IPS-20b (cell line): ENCODE data around the gene RNF34.
"Not testable (repeated sequence)": the region's sequence is repeated elsewhere in the genome, so short reads cannot be mapped to it uniquely, and the experiment has no call there.

Source experiments
- H3K27ac ChIP-seq: one replicate; pipeline ENCODE4 v1.5.1; 2013; ENCODE audit warnings: low read length
- H3K27me3 ChIP-seq: 2 replicates; pipeline ENCODE4 v1.6.1; 2013; ENCODE audit warnings: mild to moderate bottlenecking, low read length, inconsistent platforms; ENCODE audit not compliant: insufficient read depth
- H3K36me3 ChIP-seq: 2 replicates; pipeline ENCODE4 v1.6.1; 2013; ENCODE audit warnings: low read depth, mild to moderate bottlenecking, inconsistent platforms, low read length, moderate library complexity; ENCODE audit not compliant: insufficient read depth
- H3K4me1 ChIP-seq: 2 replicates; pipeline ENCODE4 v1.6.1; 2013; ENCODE audit warnings: mild to moderate bottlenecking, control low read depth, inconsistent platforms, low read length, moderate library complexity; ENCODE audit not compliant: insufficient read depth
- H3K4me3 ChIP-seq: 2 replicates; pipeline ENCODE4 v1.5.1; 2013; ENCODE audit warnings: mild to moderate bottlenecking, low read length, inconsistent platforms
- H3K9ac ChIP-seq: 2 replicates; pipeline ENCODE4 v1.6.1; 2013; ENCODE audit warnings: low read depth, mild to moderate bottlenecking, inconsistent platforms, low read length, moderate library complexity
- H3K9me3 ChIP-seq: 2 replicates; pipeline ENCODE4 v1.6.1; 2013; ENCODE audit warnings: mild to moderate bottlenecking, low read depth, low read length, inconsistent platforms; ENCODE audit not compliant: insufficient read depth

RNF34 gene

DNA sequence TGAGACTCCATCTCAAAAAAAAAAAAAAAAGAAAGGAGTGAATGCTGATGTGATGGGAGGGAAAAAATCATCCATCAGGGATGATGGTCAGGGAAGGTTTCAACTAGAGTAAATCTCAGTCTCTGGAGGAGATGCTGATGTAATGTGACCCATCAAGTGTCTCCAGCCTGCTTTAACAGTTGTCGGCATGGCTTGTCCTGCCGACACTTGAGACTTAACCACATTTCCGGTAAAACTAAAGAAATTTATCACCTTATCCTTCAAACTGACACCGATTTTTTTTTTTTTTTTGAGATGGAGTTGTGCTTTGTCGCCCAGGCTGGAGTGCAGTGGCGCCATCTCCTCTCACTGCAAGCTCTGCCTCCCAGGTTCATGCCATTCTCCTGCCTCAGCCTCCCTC is 26.2 kb upstream of the RNF34 start:
- no peaks in the 10 kb centered on the region for H3K9me3 ChIP-seq
- no peak overlapping the region for H3K4me3 ChIP-seq
- no peaks in the 10 kb centered on the region for H3K4me1 ChIP-seq

DNA sequence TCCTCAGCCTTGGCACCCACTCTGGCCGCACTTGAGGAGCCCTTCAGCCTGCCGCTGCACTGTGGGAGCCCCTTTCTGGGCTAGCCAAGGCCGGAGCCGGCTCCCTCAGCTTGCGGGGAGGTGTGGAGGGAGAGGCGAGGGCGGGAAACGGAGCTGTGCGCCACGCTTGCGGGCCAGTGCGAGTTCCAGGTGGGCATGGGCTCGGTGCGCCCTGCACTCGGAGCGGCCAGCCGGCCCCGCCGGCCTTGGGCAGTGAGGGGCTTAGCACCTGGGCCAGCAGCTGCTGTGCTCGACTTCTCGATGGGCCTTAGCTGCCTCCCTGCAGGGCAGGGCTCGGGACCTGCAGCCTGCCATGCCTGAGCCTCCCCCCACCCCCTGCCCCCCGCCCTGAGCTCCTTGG is 25.6 kb upstream of the RNF34 start:
- H3K27ac ChIP-seq, H3K4me3 ChIP-seq, H3K36me3 ChIP-seq, H3K9me3 ChIP-seq, H3K9ac ChIP-seq, H3K27me3 ChIP-seq, H3K4me1 ChIP-seq: not testable (repeated sequence)

More for the DNA sequence above, 26.2 kb upstream of the RNF34 start:
- Histone ChIP-seq H3K27ac (no peak overlapping the region), H3K9ac (no peak overlapping the region), H3K27me3 (no peaks in the 10 kb centered on the region), H3K36me3 (no peaks in the 10 kb centered on the region)

DNA sequence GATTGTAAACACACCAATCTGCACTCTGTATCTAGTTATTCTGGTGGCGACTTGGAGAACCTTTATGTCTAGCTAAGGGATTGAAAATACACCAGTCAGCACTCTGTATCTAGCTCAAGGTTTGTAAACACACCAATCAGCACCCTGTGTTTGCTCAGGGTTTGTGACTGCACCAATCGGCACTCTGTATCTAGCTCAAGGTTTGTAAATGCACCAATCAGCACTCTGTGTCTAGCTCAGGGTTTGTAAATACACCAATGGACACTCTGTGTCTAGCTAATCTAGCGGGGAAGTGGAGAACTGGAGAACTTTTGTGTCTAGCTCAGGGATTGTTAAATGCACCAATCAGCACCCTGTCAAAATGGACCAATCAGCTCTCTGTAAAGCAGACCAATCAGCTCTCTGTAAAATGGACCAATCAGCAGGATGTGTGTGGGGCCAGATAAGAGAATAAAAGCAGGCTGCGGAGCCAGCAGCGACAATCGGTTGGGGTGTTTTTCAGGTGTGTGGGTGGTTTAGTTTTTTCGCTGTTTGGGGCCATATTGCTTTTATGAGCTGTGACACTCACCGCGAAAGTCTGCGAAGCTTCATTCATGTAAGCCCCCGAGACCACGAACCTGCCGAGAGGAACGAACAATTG is 24.9 kb upstream of the RNF34 start:
- H3K27me3 ChIP-seq, H3K27ac ChIP-seq, H3K9ac ChIP-seq, H3K9me3 ChIP-seq, H3K36me3 ChIP-seq, H3K4me1 ChIP-seq, H3K4me3 ChIP-seq: not testable (repeated sequence)

DNA sequence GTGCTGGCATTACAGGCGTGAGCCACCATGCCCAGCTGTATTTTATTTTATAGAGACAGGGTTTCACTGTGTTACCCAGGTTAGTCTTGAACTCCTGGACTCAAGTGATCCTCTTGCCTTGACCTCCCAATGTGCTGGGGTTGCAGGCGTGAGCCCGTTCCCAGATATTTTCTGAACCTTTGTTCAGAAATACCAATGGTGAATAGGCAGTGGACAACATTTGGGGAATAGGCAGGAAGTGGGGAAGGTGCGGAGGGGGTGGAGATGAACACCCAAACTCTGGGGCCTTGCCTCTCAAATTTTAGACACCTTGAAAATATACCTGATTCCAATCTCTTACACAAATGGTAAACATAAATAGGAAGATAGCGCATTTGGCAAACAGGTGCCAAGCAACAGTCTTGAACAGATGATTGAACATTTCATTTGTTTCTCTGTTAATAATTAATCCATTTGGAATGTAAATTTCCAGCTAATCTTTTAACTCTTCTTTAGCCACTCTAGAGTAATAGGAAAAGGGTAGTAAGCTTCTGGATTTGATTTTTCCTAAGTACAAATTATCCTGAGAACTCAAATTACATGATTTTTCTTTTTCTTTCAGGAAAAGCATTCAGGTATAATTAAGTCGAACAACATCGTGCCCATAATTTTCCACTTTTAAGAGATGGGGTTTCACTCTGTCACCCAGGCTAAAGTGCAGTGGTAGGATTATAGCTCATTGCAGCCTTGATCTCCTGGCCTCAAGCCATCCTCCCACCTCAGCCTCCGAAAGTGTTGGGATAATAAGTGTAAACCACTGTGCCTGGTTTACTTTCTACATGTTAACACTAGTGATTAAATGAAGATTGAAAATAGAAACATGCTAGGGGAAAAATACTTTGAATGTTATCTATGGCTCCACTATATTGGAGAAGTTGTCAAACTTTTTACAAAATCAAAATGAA is 22.9 kb upstream of the RNF34 start:
- Histone ChIP-seq H3K27me3 (no peaks in the 10 kb centered on the region), H3K4me3 (no peak overlapping the region), H3K9me3 (no peaks in the 10 kb centered on the region), H3K4me1 (no peaks in the 10 kb centered on the region), H3K9ac (no peak overlapping the region), H3K36me3 (no peaks in the 10 kb centered on the region), H3K27ac (no peak overlapping the region)

DNA sequence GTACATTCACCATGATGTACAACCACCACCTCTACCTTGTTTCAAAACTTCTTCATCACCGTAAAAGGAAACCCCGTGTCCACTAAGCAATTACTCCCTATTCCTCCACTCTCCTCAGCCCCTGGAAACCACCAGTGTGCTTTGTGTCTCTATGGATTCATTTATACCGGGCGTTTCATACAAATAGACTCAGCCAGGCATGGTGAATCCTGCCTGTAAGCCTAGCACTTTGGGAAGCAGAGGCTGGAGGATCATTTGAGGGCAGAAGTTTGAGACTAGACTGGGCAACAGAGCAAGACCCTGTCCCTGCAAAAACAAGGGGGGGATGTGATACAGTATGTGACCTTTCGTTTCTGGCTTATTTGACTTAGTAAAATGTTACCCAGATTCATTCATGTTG is 21.2 kb upstream of the RNF34 start:
- Histone ChIP-seq H3K4me1 (no peaks in the 10 kb centered on the region), H3K4me3 (no peak overlapping the region), H3K27ac (no peak overlapping the region), H3K9ac (no peak overlapping the region), H3K36me3 (no peaks in the 10 kb centered on the region), H3K27me3 (no peaks in the 10 kb centered on the region), H3K9me3 (no peaks in the 10 kb centered on the region)

DNA sequence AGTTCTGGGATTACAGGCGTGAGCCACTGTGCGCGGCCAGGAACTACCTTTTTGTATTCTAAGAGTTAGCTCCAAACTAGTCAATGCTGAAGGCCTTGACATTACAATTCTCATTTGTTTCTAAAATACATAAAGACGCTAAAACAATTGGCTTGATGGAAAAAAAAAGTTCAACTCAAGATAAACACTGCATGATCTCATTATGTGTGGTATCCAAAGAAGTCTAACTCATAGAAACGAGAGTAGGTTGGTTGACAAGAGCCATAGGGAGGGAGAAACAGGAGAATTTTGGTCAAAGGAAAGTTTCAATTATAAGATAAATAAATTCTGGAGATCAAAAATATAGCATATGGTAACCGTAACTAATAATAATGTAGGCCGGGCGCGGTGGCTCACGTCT is 20.0 kb upstream of the RNF34 start:
- H3K36me3 ChIP-seq: no peaks in the 10 kb centered on the region
- H3K4me1 ChIP-seq: no peaks in the 10 kb centered on the region
- H3K9me3 ChIP-seq: no peaks in the 10 kb centered on the region
- no peaks in the 10 kb centered on the region for H3K27me3 ChIP-seq
- H3K4me3 ChIP-seq: no peak overlapping the region
- no peak overlapping the region for H3K9ac ChIP-seq
- H3K27ac ChIP-seq: no peak overlapping the region

DNA sequence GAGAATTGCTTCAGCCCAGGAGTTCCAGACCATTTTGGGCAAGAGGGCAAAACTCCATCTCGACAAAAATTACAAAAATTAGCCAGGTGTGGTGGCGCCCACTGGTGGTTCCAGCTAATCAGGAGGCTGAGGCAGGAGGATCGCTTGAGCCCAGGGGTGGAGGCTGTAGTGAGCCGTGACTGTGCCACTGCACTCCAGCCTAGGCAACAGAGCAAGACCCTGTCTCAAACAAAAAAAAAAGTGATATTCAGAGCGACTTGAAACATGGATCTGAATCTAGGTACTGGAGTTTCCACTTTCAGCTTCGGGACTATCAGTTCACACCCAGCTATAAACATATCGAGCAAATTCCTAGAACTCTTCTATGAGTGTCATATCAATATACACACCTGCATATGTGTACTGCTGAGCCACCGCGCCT is 16.3 kb upstream of the RNF34 start:
- Histone ChIP-seq H3K27me3 (no peaks in the 10 kb centered on the region), H3K36me3 (no peaks in the 10 kb centered on the region), H3K9ac (no peak overlapping the region), H3K4me3 (no peak overlapping the region), H3K27ac (no peak overlapping the region), H3K4me1 (no peaks in the 10 kb centered on the region), H3K9me3 (no peaks in the 10 kb centered on the region)

DNA sequence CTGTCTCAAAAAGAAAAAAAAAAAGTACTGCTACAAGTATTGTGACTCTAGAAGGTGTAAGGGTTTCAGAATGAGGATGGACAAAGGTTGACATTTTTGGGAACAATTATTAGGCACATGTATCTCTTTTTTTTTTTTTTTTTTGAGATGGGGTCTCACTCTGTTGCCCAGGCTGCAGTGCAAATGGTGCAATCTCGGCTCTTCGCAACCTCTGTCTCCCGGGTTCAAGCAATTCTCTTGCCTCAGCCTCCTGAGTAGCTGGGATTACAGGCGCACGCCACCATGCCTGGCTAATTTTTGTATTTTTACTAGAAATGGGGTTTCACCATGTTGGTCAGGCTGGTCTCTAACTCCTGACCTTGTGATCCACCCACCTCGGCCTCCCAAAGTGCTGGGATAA is 15.0 kb upstream of the RNF34 start:
- H3K4me3 ChIP-seq, H3K27me3 ChIP-seq, H3K9me3 ChIP-seq, H3K9ac ChIP-seq, H3K4me1 ChIP-seq, H3K27ac ChIP-seq, H3K36me3 ChIP-seq: not testable (repeated sequence)

DNA sequence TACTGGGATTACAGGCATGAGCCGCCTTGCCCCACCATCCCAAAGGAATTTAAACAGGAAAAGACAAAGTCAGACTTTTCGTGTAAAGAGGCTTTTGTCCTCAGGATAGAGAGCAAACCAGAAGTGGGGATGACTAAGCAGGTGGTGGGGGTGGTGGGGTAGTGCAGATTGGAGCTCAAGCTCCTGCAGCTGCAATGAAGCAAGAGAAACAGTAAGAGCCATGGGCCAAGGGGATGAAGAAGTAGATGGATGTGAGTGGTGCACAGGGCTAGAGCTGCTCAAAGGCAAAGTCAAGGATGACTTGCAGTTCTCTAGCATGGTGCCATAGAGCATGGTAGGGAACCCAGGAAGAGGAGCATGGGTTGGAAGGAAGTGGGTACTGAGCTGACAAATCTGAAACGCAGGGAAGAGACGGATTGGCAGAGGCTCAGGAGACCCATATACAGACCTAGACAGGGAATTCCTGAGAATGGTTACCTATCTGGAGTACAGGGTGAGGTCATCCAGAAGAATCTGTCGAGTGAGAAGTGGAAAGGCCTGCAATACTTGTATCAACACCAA is 11.4 kb upstream of the RNF34 start:
- Histone ChIP-seq H3K27ac (no peak overlapping the region), H3K36me3 (no peaks in the 10 kb centered on the region), H3K4me3 (no peak overlapping the region), H3K4me1 (no peaks in the 10 kb centered on the region), H3K9ac (no peak overlapping the region), H3K9me3 (no peaks in the 10 kb centered on the region), H3K27me3 (no peaks in the 10 kb centered on the region)

DNA sequence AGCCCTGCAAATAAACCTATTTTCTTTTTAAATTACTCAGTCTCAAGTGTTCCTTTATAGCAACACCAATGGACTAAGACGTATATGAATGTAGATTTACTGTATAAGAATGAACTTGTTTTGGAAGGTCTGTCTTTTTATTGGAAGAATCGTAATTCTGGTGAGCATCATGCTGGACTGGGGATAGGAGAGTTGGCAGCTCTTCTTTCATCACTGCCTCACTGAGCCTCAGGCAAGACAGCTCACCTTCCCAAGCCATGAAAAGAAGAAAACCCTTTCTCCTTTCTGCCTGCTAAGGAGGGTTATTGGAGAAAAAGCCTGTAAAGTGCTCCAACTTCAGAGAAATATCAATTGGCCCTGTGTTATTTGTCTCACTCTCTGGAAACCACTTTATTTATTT is 9.1 kb upstream of the RNF34 start:
- Histone ChIP-seq H3K9me3 (no peaks in the 10 kb centered on the region), H3K27me3 (no peaks in the 10 kb centered on the region), H3K9ac (no peak overlapping the region), H3K36me3 (no peaks in the 10 kb centered on the region), H3K4me3 (no peak overlapping the region), H3K27ac (no peak overlapping the region), H3K4me1 (no peaks in the 10 kb centered on the region)

DNA sequence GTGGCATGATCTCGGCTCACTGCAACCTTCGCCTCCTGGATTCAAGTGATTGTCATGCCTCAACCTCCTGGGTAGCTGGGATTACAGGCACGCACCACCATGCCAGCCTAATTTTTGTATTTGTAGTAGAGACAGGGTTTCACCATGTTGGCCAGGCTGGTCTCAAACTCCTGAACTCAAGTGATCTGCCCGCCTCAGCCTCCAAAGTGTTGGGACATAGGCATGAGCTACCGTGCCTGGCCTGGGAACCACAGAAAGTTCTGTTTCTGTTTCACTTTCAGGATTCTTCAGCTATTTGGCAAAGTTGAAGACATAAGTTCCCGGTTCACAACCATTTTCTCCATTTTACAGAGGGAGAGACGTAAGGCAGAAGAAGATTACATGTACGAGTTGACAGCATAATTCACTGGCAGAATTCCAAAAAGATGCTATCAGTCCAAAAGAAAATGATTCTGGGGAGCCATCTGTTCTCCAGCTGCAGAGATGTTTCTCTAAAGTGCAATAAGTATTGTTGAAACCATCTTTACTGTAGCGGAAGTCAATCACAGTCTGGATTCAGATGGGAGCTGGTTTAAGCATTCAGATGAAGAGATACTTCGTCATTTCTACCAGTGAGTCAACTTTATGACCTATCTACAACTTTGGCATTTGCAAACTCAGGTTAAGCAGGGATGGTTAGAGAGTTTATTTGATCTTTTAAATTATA is 8.1 kb upstream of the RNF34 start:
- no peaks in the 10 kb centered on the region for H3K27me3 ChIP-seq
- H3K4me3 ChIP-seq: no peak overlapping the region
- no peaks in the 10 kb centered on the region for H3K36me3 ChIP-seq
- H3K9ac ChIP-seq: no peak overlapping the region
- no peaks in the 10 kb centered on the region for H3K4me1 ChIP-seq
- H3K9me3 ChIP-seq: no peaks in the 10 kb centered on the region
- H3K27ac ChIP-seq: no peak overlapping the region
